GM19397 (cell line): ENCODE data around the gene POLRMT.
"Not testable (repeated sequence)": the region's sequence is repeated elsewhere in the genome, so short reads cannot be mapped to it uniquely, and the experiment has no call there.

Experiments
- ATAC-seq: cut with Tn5 transposase; IDR thresholded peaks from one replicate; pipeline ENCODE4 v1.9.1; 2021; ENCODE audit warnings: mild to moderate bottlenecking, moderate library complexity; ENCODE audit not compliant: unreplicated experiment

Gene POLRMT

DNA sequence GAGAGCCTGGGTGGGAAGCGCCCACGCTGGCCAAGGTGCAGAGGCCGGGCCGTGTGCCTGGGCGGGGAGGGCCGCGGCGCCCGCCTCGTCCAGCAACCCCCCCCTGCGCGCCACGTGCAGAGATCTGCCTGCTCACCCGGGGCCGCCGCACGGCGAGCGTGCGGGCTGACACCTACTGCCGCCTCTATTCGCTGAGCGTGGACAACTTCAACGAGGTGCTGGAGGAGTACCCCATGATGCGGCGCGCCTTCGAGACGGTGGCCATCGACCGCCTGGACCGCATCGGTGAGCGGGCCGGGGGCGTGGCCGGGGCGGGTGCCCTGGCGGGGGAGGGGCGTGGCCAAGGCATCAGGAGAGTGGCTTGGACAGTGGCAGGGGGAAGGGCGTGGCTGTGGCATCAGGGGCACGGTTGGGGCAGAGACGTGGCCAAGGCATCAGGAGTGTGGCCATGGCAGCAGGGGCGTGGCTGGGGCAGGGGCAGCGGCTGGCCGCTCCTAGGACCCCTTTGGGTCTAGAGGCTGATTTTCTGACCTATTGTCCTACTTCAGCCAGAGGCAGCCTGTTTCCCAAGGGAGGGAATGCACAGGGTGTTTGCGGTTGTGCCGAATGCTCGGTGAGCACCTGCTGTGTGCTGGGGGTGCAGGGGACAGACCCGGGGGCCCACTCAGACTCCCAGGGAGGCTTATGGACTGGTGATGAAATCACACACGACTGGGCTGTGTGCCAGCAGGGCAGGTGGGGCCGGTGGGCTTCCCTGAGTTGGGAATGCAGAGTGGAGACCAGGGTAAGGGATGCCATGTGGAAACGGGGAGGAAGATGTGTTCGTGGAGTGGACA lies 19.4 kb downstream of the POLRMT start:
- no peak for ATAC-seq

DNA sequence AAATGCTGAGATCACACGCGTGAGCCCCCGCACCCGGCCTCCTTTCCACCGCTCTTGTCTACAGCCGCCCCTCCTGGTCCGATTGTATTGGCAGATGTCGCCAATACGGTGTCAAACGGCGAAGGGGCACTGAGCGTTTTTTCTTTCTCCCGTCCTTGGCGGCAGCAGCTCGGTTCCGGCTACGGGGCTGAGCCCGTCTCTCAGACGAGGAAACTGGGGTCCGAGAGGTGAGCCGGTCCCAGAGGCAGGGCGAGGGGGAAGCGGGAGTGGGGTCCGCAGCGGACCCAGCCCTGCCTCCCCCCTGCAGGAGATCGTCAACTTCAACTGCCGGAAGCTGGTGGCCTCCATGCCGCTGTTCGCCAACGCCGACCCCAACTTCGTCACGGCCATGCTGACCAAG lies 20.4 kb downstream of the POLRMT start:
- ATAC-seq, result no peak

DNA sequence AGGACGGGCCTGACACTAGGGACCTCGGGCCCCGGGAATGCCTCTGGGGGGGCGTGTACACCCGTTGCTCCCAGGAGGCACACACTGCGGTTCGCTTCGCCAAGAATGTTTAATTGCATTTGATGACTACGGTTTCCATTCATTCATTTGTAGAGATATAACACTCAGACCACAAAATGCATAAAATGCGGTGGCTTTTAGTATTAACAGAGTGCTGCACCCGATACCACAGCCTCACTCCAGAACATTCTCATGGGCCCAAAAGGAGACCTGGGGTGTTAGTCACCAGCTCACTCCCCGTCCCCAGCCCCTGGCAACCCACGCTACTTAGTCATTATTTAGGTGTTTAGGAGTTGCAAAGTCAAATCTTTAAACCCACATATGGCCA lies 21.9 kb downstream of the POLRMT start:
- no peak for ATAC-seq

DNA sequence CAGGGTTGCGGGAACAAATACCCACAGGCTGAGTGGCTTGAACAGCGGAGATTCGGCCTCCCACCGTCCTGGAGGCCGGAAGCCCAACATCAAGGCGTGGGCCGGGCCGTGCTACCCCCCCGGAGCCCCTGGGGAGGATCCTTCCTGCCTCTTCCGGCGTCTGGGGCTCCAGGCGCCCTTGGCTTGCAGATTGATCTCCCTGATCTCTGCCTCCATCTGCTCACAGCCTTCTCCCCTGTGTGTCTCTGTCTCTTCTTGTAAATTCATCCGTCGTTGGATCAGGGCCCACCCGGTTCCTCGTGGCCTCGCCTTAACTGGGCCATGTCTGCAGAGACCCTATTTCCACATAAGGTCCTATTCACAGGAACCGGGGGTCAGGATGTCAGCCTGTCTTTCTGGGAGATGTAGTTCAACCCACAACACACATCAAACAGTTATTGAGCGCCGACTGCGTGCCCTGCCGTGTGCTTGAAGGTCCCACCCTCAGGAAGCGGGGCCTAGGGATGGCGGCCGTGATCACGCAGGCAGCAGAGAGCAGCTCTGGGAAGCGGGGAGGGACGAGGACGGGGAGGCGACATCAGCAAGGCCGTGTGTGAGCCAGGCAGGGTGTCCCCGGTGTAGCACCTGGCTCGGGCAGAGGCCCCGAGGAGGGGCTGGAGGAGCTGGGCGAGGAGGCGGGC lies 22.4 kb downstream of the POLRMT start:
- no peak for ATAC-seq

DNA sequence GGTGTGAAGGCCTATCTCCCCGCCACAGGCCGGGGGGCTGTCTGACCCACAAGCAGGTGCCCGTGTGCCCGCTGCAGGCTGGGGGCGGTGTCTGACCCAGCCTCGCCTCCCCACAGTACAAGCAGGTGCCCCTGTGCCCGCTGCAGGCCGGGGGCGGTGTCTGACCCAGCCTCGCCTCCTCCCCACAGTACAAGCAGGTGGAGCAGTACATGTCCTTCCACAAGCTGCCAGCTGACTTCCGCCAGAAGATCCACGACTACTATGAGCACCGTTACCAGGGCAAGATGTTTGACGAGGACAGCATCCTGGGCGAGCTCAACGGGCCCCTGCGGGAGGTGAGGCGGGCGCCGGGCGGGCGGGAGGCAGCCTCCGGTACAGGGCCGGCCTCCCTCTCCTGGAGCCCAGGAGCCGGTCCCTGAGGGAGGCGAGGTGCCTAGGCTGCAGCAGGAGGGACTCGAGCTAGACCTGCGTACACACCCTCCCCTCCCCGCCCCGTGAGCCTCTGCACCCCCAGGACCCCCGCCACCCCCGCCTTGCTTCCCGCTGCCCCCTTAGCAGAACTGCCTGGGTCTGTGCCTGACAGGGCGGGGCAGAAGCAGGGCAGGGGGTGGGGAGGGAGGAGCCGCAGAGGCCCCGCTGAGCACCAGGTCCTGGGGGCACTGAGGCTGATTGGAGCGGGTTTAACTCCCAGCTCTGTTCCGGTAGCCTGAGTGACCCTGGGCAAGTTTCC lies 23.1 kb downstream of the POLRMT start:
- ATAC-seq, result no peak

DNA sequence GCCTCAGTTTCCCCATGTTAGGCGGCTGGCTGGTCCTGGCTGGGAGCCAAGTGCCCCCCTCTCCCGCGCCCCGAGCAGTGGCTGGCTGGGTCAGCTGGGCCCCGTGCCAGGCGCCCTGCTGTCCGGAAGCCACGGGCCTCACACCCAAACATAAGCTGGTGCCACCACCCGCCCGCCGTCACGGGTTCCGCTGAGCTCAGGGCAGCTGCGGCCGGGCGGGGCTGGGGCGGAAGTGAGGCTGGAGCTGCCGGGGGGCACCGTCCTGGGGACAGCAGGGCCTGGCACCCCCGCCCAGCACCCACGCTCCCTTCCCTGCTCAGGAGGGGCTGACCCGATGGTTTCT lies 24.4 kb downstream of the POLRMT start:
- no peak for ATAC-seq

DNA sequence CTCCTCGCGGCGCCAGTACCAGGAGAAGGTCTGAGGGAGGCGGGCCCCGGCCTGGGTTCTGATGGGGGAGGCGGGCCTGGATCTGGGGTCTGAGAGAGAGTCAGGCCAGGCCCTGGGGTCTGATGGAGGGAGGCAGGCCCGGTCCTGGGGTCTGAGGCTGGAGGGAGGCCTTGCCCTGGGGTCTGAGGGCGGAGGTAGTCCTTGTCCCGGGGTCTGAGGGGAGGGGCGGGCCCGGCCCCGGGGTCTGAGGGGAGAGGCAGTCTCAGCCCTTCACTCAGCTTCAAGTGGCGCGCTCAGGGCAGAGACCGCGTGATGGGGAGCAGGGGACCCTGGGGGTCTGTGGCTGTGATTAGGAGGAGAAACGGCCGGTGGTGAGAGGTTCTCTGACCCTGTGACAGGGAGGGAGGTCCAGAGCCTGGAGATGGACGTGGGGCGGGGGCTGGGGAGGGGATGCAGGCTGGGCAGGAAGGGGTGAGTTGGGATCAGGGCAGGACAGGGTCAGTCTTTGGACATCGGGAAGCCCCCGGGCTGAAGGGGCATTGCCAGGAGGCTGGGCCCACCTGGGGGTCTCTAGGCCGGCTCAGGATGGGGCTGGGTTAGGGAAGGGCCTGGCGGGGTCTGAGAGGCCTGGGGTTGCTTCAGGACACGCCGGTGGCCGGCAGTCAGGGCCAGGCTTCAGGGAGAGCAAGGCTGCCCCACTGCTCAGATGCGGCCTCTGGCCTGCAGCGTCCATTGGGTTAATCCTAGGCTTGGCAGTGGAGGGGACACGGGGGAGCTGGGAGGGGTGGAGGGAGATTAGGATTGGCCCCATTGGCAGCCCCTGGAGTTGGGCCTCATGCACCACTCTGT lies 25.0 kb downstream of the POLRMT start:
- no peak for ATAC-seq

DNA sequence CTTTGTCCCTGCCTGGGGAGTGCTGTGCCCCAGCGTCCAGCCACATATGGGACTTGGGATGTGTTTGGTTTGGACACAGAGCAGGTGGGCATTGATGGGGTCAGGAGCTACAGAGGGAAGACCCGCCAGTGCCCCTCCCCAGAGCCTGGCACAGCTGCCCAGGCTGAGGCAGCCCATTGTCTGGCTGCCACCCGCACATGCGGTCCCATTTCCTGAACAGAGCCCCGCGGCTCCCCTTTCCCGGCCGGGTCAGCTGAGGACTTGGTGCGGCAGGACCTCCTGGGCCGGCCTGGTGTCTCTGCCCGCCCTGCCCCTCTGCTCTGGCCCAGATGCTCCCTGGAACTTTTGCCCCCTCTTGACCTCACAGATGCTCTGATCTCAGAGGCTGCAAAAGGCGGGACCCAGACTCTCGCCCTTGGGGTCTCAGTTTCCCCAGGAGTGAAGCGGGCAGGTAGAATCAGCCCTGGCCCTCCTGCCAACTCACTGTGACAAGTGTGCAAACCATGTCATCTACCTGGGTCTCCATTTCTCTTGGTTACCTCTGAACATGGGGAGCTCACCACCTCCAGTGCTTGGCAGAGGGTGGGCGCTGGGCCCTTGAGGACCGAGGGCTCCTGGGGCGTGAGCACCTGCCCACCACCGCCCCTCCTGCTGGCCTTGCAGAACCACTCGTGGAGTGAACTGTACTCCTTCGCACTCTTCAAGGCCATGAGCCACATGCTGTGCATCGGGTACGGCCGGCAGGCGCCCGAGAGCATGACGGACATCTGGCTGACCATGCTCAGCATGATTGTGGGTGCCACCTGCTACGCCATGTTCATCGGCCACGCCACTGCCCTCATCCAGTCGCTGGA lies 25.8 kb downstream of the POLRMT start:
- no peak for ATAC-seq

DNA sequence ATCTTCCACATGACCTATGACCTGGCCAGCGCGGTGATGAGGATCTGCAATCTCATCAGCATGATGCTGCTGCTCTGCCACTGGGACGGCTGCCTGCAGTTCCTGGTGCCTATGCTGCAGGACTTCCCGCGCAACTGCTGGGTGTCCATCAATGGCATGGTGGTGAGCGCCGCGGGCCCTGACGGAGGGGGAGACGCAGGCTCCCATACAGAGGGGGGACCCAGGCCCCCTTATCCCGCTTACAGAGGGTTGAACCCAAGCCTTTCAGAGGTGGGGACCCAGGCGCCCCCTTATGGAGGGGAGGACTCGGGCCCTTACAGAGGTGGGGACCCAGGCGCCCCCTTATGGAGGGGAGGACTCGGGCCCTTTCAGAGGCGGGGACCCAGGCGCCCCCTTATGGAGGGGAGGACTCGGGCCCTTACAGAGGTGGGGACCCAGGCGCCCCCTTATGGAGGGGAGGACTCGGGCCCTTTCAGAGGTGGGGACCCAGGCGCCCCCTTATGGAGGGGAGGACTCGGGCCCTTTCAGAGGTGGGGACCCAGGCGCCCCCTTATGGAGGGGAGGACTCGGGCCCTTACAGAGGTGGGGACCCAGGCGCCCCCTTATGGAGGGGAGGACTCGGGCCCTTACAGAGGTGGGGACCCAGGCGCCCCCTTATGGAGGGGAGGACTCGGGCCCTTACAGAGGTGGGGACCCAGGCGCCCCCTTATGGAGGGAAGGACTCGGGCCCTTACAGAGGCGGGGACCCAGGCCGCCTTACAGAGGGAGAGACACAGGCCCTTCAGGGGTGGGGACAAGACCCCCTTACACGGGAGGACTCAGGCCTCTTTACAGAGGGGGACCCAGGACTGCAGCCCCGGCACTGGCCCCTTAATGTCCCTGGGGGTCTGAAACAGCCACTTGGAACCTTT lies 28.0 kb downstream of the POLRMT start:
- ATAC-seq, result not testable (repeated sequence)

DNA sequence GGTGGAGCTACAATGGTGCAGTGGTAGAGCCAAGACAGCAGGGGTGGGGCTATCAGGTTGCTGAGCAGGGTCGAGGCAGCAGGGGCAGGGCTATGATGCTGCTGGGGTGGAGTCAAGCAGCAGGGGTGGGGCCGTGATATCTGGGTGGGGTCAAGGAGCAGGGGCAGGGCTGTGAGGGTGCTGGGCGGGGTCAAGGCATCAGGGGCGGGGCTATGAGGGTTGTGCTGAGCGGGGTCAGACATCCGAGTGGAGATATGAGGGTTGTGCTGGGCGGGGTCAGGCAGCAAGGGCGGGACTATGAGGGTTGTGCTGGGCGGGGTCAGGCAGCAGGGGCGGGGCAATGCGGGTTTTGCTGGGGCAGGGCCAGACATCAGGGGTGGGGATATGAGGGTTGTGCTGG lies 29.0 kb downstream of the POLRMT start:
- ATAC-seq, result no peak

DNA sequence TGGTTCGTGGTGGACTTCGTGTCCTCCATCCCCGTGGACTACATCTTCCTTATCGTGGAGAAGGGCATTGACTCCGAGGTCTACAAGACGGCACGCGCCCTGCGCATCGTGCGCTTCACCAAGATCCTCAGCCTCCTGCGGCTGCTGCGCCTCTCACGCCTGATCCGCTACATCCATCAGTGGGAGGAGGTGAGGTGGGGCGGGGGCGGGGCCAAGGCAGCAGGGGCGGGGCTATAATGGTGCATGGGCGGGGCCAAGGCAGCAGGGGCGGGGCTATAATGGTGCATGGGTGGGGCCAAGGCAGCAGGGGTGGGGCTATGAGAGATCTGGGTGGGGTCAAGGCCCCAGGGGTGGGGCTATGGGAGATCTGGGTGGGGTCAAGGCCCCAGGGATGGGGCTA lies 29.6 kb downstream of the POLRMT start:
- ATAC-seq, result not testable (repeated sequence)

DNA sequence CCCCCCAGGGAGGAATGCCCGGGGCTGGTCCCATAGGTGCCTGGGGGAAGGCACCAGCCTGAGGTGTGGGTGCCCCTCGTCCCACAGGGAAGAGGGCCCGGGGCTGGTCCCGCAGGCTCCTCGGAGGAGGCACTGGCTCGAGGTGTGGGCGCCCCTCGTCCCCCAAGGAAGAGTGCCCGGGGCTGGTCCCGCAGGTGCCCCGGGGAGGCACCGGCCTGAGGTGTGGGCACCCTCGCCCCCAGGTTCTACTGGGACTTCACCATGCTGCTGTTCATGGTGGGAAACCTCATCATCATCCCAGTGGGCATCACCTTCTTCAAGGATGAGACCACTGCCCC lies 30.1 kb downstream of the POLRMT start:
- not testable (repeated sequence) for ATAC-seq

DNA sequence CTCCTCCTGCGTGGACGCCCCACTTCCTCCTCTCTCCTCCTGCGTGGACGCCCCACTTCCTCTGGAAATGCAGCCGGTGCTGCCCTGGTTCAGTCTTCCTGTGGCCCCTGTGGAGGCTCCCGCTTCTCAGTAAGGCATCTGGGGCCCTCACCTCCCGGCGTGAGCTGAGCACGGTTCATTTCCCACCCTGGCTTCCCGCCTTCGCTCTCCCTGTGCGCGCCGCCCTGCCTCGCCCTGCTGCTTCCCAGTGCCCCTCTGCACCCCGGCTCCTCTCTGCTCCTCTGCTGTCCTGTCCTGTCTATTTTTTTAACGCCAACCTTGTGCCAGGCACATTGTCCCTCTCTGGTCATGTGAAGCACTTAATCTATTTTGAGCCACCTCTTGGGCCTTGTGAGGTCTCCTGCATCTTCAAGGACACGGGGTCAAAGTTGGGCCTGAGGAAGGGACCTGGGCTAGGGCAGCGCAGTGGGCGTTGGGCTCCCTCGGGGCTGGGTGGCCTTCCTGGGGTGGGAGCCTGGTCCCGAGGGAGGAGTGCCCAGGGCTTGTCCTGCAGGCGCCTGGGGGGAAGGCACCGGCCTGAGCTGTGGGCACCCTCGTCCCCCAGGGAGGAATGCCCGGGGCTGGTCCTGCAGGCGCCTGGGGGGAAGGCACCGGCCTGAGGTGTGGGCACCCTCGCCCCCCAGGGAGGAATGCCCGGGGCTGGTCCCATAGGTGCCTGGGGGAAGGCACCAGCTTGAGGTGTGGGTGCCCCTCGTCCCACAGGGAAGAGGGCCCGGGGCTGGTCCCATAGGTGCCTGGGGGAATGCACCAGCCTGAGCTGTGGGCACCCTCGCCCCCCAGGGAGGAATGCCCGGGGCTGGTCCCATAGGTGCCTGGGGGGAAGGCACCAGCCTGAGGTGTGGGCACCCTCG lies 30.7 kb downstream of the POLRMT start:
- no peak for ATAC-seq

DNA sequence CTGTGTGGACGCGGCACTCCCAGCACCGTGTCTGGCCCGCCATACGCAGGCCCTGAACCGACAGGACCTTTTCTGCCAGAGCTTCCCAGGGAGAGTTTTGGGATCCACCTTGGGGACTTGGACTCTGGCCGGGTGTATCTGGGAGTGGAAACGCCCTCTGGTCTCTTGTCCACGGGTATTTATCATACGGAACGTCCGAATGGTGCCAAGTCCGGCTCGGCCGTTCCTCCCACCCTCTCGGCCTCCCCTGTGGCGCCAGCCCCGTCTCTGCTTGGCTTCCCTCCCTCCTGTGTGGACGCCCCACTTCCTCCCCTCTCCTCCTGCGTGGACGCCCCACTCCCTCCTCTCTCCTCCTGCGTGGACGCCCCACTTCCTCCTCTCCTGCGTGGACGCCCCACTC lies 31.5 kb downstream of the POLRMT start:
- no peak for ATAC-seq

DNA sequence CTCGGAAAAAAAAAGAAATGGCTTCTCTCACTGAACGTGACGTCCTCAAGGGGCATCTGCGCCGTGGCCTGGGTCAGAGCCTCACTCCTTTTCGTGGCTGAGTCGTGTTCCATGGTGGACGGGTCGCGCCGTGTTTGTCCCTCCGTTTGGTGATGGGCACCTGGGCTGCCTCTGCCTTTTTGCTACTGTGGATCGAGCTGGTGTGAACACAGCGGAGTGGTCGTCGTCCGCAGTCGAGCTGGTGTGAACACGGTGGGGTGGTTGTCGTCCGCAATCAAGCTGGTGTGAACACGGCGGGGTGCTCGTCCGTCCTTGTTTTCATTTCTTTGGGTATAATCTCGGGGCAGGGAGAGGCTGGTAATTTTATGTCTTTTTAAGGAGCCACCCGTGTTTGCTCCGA lies 32.0 kb downstream of the POLRMT start:
- ATAC-seq, result no peak

DNA sequence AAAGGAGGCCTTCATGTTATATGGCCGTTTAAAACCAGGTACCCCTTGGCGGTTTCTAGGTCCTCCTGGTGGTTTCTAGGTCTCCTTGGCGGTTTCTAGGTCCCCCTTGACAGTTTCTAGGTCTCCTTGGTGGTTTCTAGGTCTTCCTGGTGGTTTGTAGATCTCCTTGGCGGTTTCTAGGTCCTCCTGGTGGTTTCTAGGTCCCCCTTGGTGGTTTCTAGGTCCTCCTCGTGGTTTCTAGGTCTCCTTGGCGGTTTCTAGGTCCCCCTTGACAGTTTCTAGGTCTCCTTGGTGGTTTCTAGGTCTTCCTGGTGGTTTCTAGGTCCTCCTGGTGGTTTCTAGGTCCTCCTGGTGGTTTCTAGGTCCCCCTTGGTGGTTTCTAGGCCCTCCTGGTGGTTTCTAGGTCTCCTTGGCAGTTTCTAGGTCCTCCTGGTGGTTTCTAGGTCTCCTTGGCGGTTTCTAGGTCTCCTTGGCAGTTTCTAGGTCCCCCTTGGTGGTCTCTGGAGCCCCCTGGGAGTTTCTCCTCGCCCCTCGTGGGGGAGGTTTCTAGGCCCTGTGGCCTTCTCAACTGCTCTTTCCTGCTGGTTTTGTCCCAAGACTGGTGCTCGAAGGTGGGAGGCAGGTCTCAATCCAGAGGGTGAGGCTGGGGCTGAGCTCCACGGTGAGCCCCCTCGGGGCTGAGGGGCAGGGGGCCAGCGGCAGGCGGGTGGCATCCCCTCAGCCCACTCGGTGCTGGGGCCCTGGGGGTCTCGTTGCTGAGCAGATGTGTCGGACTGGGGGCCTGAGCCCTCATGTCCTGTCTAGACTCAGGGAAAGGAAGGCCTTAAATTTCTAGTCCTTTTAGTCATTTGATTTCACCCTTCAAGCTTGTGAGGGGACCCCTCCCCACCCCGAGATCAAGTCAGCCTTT lies 35.7 kb downstream of the POLRMT start:
- ATAC-seq, result no peak

DNA sequence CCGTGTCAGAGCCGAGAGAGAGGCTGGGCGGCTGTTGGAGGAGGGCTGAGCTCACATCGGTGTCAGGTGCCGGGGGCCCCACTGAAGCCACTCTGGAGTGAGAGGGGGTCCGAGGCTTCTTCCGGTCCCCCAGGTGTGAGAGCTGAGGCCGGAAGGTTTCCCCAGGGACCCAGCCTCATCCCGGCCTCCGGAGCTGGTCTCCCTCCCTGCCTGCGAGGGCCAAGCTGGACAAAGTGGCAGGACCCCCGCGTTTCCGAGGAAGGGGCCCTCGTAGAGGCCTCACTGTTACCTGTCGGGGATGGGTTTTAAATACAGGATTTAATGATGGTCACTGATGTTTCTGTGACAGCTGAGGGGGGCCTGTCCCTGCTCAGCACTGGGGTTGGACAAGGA lies 37.1 kb downstream of the POLRMT start:
- no peak for ATAC-seq
